NCI-H510A treated with DMSO at 0.1 percent for 48 hours (cell line): ENCODE measurements around the gene FBXO30.

ENCODE experiments used
- DNase-seq: peaks from one replicate; lab custom pipeline; 2025; lab: John Stamatoyannopoulos, UW

FBXO30 gene

DNA sequence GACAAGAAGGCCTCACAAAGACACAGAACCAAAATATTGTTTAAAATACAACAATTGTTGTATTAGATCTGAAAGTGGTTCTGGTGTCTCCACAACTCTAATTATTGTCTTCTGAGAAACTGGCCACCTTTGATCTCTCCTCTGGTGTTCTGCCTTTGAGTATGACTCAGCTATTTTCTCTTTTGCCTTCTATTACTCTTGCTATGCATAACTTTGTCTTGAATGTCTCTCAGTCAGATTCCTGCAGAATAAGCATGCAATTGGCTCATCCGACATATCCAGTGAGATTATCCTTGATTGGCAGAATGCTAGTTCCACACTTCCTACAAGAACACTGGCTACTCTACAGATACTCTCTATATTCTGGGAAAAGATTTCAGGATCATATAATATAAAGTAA lies 65.0 kb downstream of the FBXO30 start:
- no peak for DNase-seq

GRCh38 chr6:145745861-145746260 lies 68.7 kb downstream of the FBXO30 start:
- DNase-seq: no peak

GRCh38 chr6:145744619-145745018 lies 70.0 kb downstream of the FBXO30 start:
- no peak for DNase-seq
